ENCODE data around the gene DRAP1. TPM values are rescaled to one million over a fixed set of nuclear protein-coding genes. Genes with fewer than 3 reads are reported as not detected.

The DRAP1 gene
- total RNA-seq, 1 experiment from 2014 or later, result 105 TPM

- no peak overlapping the region for H2AK5ac ChIP-seq (ENCODE audit: insufficient read length, low read length)
- no peak overlapping the region for H4K5ac ChIP-seq (ENCODE audit: insufficient read length, low read depth, low read length)
- no peak overlapping the region for H3K23ac ChIP-seq (ENCODE audit: insufficient read length, low read depth, low read length)
- DNase-seq, result peak; percentile 70
- H3K9me3 ChIP-seq (ENCODE audit: control insufficient read depth, low read depth, low read length), result no peaks in the 10 kb centered on the region
- H2BK20ac ChIP-seq (ENCODE audit: low read depth, low read length, poor library complexity, severe bottlenecking), result no peak overlapping the region
- no peak overlapping the region for H4K8ac ChIP-seq (replicated peaks; ENCODE audit: insufficient read length, low read depth, low read length)
- H3K4ac ChIP-seq (ENCODE audit: low read depth, low read length), result no peak overlapping the region
- H3K18ac ChIP-seq (ENCODE audit: insufficient read length, low read depth, low read length), result no peak overlapping the region
- H3K9ac ChIP-seq (ENCODE audit: extremely low read depth, insufficient read length, low read length), result no peak overlapping the region
- no peak overlapping the region for H2BK5ac ChIP-seq (ENCODE audit: insufficient read length, low read length)
- H3K79me2 ChIP-seq (ENCODE audit: insufficient read depth, low read length), result no peaks in the 10 kb centered on the region
- no peak overlapping the region for H3T11ph ChIP-seq (ENCODE audit: low read length)
- H3K23me2 ChIP-seq (ENCODE audit: insufficient read length, low read depth, low read length, poor library complexity, severe bottlenecking), result peaks cover 9% of the 10 kb centered on the region
- no peaks in the 10 kb centered on the region for H3K79me1 ChIP-seq (ENCODE audit: insufficient read depth, low read depth, low read length, poor library complexity, severe bottlenecking)
- no peak overlapping the region for H2AFZ ChIP-seq (ENCODE audit: low read length)
- Mint-ChIP-seq H3K27ac (no peak overlapping the region), H3K36me3 (ENCODE audit: insufficient read depth in 1 of 3, low read depth in 3 of 3) (no peaks in the 10 kb centered on the region), H3K9me3 (no peaks in the 10 kb centered on the region; a peak in 1 of 5 replicates), H3K4me3 (no peak overlapping the region; a peak in 1 of 5 replicates), H3K27me3 (ENCODE audit: low read depth) (peaks cover 88% of the 10 kb centered on the region), H3K4me1 (peaks cover 14 to 17% of the 10 kb centered on the region in 2 experiments)
- no peak overlapping the region for H3K4me2 ChIP-seq (ENCODE audit: insufficient read depth, insufficient read length, low read length)
- no peaks in the 10 kb centered on the region for H3K4me1 ChIP-seq (ENCODE audit: insufficient read depth, low read length)
- H3K14ac ChIP-seq (ENCODE audit: insufficient read depth, low read length), result no peak overlapping the region
- no peak overlapping the region for H2BK15ac ChIP-seq (ENCODE audit: low read depth, low read length)
- TF ChIP-seq CTCF (conservative IDR thresholded peaks at IDR 0.05), result no peak
- peaks cover 17% of the 10 kb centered on the region; the same call in 1 of the 2 replicates for H3K27me3 ChIP-seq (ENCODE audit: insufficient read depth, low read length)
- no peak overlapping the region for H2BK120ac ChIP-seq (ENCODE audit: low read depth, low read length, poor library complexity, severe bottlenecking)
- no peak overlapping the region for H4K91ac ChIP-seq (ENCODE audit: insufficient read length, low read depth, low read length)
- H2BK12ac ChIP-seq (ENCODE audit: insufficient read length, low read depth, low read length), result no peak overlapping the region
- WGBS (ENCODE audit: extremely low coverage, insufficient read length, low lambda C conversion rate), result no CpG with 5 or more reads among the region's 5 CpGs
- no peaks in the 10 kb centered on the region for H4K20me1 ChIP-seq (ENCODE audit: control insufficient read depth, insufficient read depth, insufficient read length)
- H3K27ac ChIP-seq (ENCODE audit: insufficient read length, low read depth, low read length), result no peak overlapping the region
- H3K56ac ChIP-seq (ENCODE audit: insufficient read length, low read depth, low read length), result no peak overlapping the region
These were observed 16.2 kb upstream of the DRAP1 start for GRCh38 chr11:65903068-65903481.

Measured in H9 (cell line).